C4-2B (cell line): ENCODE results near the gene DPEP3.

Experiments
- H3K27ac ChIP-seq: fragments of 450-650 bp; 2 replicates; pipeline ENCODE4 v1.5.1; 2017
- ZFX ChIP-seq: fragments of 450-650 bp; IDR thresholded peaks from 2 replicates; pipeline ENCODE4 v1.6.1; 2017
- TF ChIP-seq, protein P1 (sequence below): fragments of 450-650 bp; conservative IDR thresholded peaks from 2 replicates; pipeline ENCODE4 v1.5.1; 2017; ENCODE audit warnings: mild to moderate bottlenecking

Gene DPEP3

DNA sequence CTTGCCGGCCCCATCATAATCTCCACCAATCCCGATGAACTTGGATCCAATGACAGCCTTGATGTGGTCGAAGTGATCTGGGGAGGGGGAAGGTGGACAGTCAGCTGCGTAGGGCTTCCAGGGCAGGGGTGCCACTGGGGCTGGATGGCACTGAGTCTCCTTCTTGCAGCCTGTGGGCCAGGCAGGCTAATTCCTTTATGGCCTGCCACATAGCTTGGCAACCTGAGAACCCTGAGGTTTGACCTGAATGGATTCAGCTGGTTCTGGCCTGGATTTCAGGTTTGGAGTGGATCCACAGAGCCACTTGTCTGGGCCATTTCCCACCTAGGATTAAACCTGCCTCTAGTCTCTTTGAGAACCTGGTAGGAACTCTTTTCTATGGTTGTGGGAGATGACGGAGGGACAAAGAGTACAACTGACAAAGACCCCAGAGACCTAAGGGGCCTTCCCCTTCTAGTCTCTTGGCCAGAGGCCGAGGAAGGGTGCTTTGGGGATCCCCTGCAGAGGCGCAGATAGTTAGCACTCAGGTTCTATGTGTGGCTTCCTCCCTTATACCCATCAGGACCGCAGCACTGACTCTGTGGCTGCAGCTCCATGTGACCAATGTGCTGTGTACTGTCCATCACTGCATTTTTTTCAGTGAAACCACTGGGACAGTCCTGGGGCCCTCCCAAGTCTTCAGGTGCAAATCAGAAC lies 9.2 kb upstream of the DPEP3 start:
- TF ChIP-seq, protein P1, sequence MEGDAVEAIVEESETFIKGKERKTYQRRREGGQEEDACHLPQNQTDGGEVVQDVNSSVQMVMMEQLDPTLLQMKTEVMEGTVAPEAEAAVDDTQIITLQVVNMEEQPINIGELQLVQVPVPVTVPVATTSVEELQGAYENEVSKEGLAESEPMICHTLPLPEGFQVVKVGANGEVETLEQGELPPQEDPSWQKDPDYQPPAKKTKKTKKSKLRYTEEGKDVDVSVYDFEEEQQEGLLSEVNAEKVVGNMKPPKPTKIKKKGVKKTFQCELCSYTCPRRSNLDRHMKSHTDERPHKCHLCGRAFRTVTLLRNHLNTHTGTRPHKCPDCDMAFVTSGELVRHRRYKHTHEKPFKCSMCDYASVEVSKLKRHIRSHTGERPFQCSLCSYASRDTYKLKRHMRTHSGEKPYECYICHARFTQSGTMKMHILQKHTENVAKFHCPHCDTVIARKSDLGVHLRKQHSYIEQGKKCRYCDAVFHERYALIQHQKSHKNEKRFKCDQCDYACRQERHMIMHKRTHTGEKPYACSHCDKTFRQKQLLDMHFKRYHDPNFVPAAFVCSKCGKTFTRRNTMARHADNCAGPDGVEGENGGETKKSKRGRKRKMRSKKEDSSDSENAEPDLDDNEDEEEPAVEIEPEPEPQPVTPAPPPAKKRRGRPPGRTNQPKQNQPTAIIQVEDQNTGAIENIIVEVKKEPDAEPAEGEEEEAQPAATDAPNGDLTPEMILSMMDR = no peak
- no peak for TF ChIP-seq ZFX
- H3K27ac ChIP-seq = no peak overlapping the region

DNA sequence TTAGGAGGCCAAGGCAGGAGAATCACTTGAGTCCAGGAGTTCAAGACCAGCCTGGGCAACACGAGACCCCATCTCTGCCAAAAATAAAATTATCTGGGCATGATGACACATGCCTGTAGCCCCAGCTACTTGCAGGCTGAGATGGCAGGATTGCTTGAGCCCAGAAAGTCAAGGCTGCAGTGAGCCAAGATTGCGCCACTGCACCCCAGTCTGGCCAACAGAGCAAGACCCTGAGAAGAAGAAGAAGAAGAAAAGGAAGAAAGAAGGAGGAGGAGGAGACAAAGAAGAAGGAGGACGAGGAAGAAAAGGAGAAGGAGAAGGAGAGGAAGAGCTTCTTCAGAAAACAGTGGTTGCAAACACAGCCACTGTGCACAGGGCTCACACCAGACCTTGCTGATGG lies 8.4 kb upstream of the DPEP3 start:
- TF ChIP-seq, protein P1 = no peak
- no peak for TF ChIP-seq ZFX
- H3K27ac ChIP-seq = no peak overlapping the region

DNA sequence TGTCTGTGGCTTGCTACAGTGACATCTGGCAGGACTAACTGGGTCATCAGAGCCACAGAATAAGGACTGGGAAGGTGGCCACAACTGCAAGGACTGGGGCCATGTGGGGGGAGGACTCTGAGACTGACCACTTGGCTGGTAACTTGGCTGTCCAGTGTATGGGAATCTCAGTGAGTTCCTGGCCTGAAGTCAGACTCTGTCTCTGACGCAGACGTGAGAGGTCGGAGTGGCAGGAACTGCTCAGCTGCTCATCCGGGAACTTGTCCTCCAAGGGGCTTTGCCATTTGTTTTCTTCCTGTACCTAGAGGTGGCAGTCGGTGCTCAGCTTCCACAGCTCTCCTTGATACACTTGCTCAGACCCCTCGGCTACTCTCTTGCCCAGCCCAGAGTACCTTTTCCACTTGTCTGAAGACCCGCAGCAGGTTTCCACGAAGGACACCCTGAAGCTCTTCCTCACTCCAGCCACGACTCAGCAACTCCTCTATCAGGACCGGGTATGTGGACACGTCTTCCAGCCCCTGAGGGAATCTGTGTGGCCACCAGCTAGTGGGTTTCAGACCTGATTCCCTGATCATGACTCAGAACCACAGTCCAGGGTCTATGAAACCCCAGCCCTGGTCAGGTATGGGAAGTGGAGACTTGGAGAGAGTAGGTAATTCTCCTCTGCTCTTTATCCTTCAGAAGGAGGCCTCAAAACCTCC lies 7.3 kb upstream of the DPEP3 start:
- H3K27ac ChIP-seq = no peak overlapping the region
- no peak for TF ChIP-seq ZFX
- TF ChIP-seq, protein P1 = no peak

DNA sequence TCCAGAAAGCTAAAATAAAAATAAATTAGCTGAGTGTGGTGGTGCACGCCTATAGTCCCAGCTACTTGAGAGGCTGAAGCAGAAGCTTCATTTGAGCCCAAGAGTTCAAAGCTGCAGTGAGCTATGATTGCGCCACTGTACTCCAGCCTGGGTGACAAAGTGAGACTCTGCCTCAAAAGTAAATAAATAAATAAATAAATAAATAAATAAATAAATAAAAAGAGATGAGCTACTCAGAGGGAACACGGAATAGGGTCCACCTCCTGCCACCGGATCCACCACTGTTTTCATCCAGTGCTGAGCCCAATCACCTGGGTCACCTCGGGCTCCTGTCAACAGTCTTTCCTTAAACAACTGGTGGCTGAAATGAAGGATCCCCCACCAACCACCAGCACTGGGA lies 6.7 kb upstream of the DPEP3 start:
- TF ChIP-seq, protein P1 = no peak
- no peak overlapping the region for H3K27ac ChIP-seq

DNA sequence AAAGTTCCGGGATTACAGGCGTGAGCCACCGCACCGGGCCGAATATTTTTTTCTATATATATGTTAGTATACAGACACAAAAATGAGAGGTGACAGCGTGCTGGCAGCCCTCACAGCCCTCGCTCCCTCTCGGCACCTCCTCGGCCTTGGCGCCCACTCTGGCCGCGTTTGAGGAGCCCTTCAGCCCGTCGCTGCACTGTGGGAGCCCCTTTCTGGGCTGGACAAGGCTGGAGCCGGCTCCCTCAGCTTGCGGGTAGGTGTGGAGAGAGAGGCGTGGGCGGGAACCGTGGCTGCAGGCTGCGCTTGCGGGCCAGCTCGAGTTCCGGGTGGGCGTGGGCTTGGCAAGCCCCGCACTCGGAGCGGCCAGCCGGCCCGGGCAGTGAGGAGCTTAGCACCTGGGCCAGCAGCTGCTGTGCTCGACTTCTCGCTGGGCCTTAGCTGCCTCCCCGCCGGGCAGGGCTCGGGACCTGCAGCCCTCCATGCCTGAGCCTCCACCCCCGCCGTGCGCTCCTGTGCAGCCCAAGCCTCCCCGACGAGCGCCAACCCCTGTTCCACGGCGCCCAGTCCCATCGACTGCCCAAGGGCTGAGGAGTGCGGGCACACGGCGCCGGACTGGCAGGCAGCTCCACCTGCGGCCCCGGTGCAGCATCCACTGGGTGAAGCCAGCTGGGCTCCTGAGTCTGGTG lies 1.9 kb upstream of the DPEP3 start:
- TF ChIP-seq ZFX = no peak
- TF ChIP-seq, protein P1 = no peak
- H3K27ac ChIP-seq = no peak overlapping the region

DNA sequence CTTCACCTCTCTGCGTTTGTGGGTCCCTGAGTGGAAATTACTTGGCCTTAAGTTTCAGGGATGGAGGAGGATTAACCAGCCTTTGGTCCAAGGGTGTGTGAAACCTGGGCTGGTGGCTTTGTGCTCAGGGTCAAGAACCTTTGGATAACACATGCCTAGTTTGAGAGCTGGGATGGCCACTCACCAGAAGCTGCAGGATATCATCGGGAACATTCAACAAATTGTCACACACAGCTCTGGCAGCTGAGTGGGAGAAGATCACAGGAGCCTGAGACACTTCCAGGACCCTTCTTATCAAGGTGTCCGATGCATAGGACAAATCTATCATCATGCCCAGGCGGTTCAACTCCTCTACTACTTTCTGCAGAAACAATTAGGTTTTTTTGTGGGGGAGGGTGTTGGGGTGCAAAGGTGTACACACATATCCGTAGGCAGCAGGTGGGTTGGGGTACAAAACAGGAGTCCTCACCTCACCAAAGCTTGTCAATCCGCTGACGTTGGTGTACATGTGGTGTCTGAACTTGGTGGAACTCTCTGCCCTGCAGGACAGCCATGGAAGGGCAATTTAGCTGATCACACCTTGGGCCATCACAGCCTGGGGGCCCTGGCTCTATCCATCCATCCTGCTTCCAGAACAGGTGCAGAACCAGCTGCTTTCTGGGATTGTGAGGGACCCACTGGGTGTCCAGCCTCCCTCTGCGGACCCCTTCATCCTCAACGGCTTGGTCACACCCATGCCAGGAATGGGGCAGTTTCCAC lies 2.7 kb downstream of the DPEP3 start:
- TF ChIP-seq, protein P1 = no peak
- no peak for TF ChIP-seq ZFX
- H3K27ac ChIP-seq = no peak overlapping the region
